OCI-LY3 (cell line): ENCODE data around the gene SH3PXD2A.

ENCODE experiments used
- H2AFZ ChIP-seq: fragments of 200-600, 300-600 bp; shearing (Covaris generic); 2 replicates; pipeline ENCODE4 v1.6.0; 2014; ENCODE audit warnings: antibody characterized with exemption, low read depth, low read length
- H3K27ac ChIP-seq: fragments of 200-600, 300-600 bp; sonication (generic); 2 replicates; pipeline ENCODE4 v1.5.1; 2014; ENCODE audit warnings: mild to moderate bottlenecking, low read length, moderate library complexity, mixed read lengths
- H3K27me3 ChIP-seq: fragments of 200-600, 300-600 bp; sonication (generic); 2 replicates; pipeline ENCODE4 v1.6.1; 2014; ENCODE audit warnings: low read depth, low read length, mixed read lengths
- H3K36me3 ChIP-seq: fragments of 200-600, 300-600 bp; sonication (generic); replicated peaks from 2 replicates; pipeline ENCODE3; 2014; ENCODE audit warnings: low read depth, low read length, mixed read lengths
- H3K4me1 ChIP-seq: fragments of 300-600, 200-600 bp; sonication (generic); 2 replicates; pipeline ENCODE4 v1.6.1; 2014; ENCODE audit warnings: low read length, mixed read lengths
- H3K4me2 ChIP-seq: fragments of 200-600, 300-600 bp; sonication (generic); 2 replicates; pipeline ENCODE4 v1.6.1; 2014; ENCODE audit warnings: low read length, mixed read lengths
- H3K4me3 ChIP-seq: fragments of 300-600, 200-600 bp; sonication (generic); 2 replicates; pipeline ENCODE4 v1.5.1; 2014; ENCODE audit warnings: antibody characterized with exemption, mild to moderate bottlenecking, low read length, moderate library complexity
- H3K79me2 ChIP-seq: fragments of 300-600, 200-600 bp; shearing (Covaris generic); 2 replicates; pipeline ENCODE4 v1.6.1; 2014; ENCODE audit warnings: mild to moderate bottlenecking, low read length, mixed read lengths
- H3K9ac ChIP-seq: fragments of 300-600, 200-600 bp; shearing (Covaris generic); 2 replicates; pipeline ENCODE4 v1.6.0; 2014; ENCODE audit warnings: mild to moderate bottlenecking, low read length, moderate library complexity
- H3K9me3 ChIP-seq: fragments of 200-600, 300-600 bp; shearing (Covaris generic); 2 replicates; pipeline ENCODE4 v1.6.1; 2014; ENCODE audit warnings: low read length, mixed read lengths; ENCODE audit not compliant: insufficient read depth
- H4K20me1 ChIP-seq: fragments of 200-600, 300-600 bp; sonication (generic); 2 replicates; pipeline ENCODE4 v1.6.1; 2016; ENCODE audit warnings: low read length, mixed read lengths; ENCODE audit not compliant: insufficient read depth
- EZH2phosphoT487 ChIP-seq: fragments of 200-600 bp; shearing (Covaris generic); IDR thresholded peaks from 2 replicates; pipeline ENCODE4 v1.6.1; 2018; ENCODE audit warnings: antibody characterized with exemption, mixed run types, low read depth
- TF ChIP-seq, protein P1 (sequence below): fragments of 200-600, 300-600 bp; sonication (generic); IDR thresholded peaks from 2 replicates; pipeline ENCODE4 v1.5.1; 2014; ENCODE audit warnings: antibody characterized with exemption, low read length, low read depth

Gene SH3PXD2A

DNA sequence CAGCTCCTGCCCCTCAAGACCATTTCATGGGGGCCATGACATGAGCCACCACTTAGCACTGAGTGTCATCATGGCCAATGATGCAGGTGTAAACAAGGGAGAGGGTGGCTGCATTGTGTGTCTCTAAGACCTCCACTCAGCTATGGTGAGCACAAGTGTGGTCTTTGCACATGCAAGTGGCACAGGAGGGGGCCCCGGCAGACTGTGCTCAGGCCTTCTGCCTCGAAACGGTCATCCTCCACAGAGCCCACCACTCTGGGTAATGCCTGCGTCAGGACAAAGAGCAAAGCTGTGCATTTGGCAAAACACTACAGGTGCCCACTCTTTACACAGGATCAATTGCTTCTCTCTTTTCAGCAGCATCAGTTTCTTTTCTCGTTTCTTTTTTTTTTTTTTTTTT, 125.5 kb downstream of the SH3PXD2A start:
- H3K4me2 ChIP-seq: no peak overlapping the region
- no peak overlapping the region for H2AFZ ChIP-seq
- no peak overlapping the region for H3K4me3 ChIP-seq
- H3K4me1 ChIP-seq: no peaks in the 10 kb centered on the region
- no peak overlapping the region for H3K27ac ChIP-seq
- H3K27me3 ChIP-seq: no peaks in the 10 kb centered on the region
- H3K79me2 ChIP-seq: no peaks in the 10 kb centered on the region
- no peak for TF ChIP-seq EZH2phosphoT487
- TF ChIP-seq, protein P1, sequence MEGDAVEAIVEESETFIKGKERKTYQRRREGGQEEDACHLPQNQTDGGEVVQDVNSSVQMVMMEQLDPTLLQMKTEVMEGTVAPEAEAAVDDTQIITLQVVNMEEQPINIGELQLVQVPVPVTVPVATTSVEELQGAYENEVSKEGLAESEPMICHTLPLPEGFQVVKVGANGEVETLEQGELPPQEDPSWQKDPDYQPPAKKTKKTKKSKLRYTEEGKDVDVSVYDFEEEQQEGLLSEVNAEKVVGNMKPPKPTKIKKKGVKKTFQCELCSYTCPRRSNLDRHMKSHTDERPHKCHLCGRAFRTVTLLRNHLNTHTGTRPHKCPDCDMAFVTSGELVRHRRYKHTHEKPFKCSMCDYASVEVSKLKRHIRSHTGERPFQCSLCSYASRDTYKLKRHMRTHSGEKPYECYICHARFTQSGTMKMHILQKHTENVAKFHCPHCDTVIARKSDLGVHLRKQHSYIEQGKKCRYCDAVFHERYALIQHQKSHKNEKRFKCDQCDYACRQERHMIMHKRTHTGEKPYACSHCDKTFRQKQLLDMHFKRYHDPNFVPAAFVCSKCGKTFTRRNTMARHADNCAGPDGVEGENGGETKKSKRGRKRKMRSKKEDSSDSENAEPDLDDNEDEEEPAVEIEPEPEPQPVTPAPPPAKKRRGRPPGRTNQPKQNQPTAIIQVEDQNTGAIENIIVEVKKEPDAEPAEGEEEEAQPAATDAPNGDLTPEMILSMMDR: no peak
- no peaks in the 10 kb centered on the region for H3K9me3 ChIP-seq
- no peak overlapping the region for H3K9ac ChIP-seq
- no peaks in the 10 kb centered on the region for H4K20me1 ChIP-seq
- H3K36me3 ChIP-seq: no peaks in the 10 kb centered on the region

DNA sequence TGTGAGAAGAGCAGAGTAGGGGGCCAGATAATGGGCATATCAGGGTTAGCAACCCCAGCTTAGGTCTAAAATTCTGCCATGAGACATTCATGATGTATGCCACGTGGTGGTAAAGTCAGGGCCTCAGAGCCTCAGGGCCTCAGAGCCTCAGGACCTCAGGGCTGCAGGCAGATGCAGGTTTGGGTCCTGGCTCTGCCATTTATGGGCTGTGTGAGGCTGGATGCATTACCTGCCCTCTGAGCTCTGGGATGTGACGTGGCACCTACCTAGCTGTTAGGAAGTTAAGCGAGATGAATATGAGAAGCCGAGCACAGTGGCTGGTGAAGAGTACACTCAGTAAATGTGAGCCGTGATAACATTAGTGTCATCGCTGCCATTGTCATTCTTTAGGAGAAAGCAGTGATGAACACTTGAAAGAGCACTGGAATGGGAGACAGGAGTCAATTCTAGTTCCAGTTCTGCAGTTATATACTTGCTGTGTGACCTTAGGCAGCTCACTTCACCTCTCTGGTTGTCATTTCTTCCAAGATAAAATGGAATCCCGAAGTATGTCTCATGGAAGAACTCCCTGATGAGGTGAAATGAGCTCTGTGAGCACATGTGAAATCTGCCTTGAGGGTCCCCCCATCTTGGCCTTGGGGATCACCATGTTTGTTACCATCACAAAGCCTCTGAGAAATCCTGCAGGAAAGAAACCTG, 127.2 kb downstream of the SH3PXD2A start:
- TF ChIP-seq EZH2phosphoT487: no peak
- TF ChIP-seq, protein P1: no peak
- Histone ChIP-seq H4K20me1 (no peaks in the 10 kb centered on the region), H3K79me2 (no peaks in the 10 kb centered on the region), H3K27me3 (peaks cover 3% of the 10 kb centered on the region; the same call in 1 of the 2 replicates), H3K9ac (no peak overlapping the region), H3K27ac (no peak overlapping the region), H3K4me3 (no peak overlapping the region), H3K4me2 (no peak overlapping the region), H3K36me3 (no peaks in the 10 kb centered on the region), H3K9me3 (no peaks in the 10 kb centered on the region), H3K4me1 (no peaks in the 10 kb centered on the region), H2AFZ (no peak overlapping the region)

DNA sequence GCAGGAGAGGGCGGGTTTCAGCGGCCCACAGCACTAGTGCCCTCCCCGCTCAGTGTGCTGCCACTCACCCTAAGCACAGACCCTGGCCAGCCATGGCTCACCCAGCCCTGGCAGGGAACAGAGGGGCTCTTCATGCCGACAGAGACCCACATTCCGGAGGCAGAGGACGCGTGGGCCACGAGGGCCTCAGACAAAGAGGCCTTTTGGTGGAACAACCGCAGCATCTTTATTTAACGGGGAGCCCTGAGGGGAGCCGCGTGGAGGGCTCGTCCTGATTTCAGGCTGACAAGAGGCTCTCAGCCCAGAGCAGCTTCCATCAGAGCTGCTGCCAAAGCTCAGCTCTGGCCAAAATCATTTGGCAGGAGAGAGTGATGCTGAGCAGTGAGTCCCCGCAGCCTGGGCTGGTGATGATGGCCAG, 127.8 kb downstream of the SH3PXD2A start:
- H4K20me1 ChIP-seq: no peaks in the 10 kb centered on the region
- H3K27ac ChIP-seq: no peak overlapping the region
- H3K27me3 ChIP-seq: peaks cover 3% of the 10 kb centered on the region; the same call in 1 of the 2 replicates
- no peak overlapping the region for H3K9ac ChIP-seq
- H3K4me3 ChIP-seq: no peak overlapping the region
- no peaks in the 10 kb centered on the region for H3K4me1 ChIP-seq
- H3K36me3 ChIP-seq: no peaks in the 10 kb centered on the region
- no peak overlapping the region for H2AFZ ChIP-seq
- H3K79me2 ChIP-seq: no peaks in the 10 kb centered on the region
- H3K4me2 ChIP-seq: no peak overlapping the region
- TF ChIP-seq, protein P1: no peak
- TF ChIP-seq EZH2phosphoT487: no peak
- H3K9me3 ChIP-seq: no peaks in the 10 kb centered on the region

DNA sequence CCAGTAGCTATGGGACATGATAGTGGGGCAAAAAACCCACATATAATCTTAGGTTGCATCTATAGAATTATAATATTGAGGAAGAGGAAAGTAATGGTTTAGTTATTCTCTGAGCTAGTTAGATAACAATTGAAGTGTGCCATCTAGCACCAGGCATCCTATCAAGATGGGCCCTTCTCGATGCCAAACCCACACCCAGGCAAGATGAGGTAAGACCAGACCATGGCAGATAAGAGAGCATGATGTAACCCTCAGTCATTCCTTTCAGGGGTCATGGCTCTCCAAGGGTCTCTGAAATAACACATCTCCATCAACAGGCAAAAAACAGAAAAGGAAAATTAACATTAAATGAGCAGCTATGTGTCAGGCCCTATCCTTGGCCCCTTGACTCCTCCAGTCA, 128.7 kb downstream of the SH3PXD2A start:
- H3K4me2 ChIP-seq: no peak overlapping the region
- TF ChIP-seq EZH2phosphoT487: no peak

More for the DNA sequence above, 128.7 kb downstream of the SH3PXD2A start:
- Histone ChIP-seq H3K9ac (no peak overlapping the region), H3K27me3 (peaks cover 3% of the 10 kb centered on the region; the same call in 1 of the 2 replicates), H3K79me2 (no peaks in the 10 kb centered on the region), H2AFZ (no peak overlapping the region), H3K9me3 (no peaks in the 10 kb centered on the region), H3K4me3 (no peak overlapping the region), H3K4me1 (no peaks in the 10 kb centered on the region), H3K36me3 (no peaks in the 10 kb centered on the region), H4K20me1 (no peaks in the 10 kb centered on the region), H3K27ac (no peak overlapping the region)
